ENCODE measurements around the gene TP53BP2.
A peak's percentile ranks its signal among the peaks of the same experiment; 100 is the strongest.

TP53BP2 gene

DNA sequence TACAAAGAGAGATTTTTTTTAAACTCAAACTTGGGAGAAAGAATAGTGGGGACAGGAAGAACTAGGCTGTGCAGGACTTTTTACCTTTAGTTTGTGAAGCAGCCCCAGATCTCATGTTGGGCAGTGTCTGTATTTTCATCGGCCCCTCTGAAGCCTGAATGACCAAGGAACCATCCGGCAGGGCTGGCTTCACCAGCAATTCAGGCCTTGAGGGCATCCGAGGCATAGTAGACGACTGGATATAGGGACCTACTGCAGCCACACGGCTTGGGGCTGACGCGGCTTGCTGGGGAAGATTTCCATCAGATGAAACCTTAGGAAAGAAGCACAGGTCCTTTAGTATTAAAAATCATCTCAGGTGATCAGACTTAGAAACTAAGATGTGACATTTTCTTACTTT is 43.7 kb downstream of the TP53BP2 start:
- DNase-seq (ENCODE audit: low read depth in 4 of 4, low spot score in 1 of 4), result no peak

DNA sequence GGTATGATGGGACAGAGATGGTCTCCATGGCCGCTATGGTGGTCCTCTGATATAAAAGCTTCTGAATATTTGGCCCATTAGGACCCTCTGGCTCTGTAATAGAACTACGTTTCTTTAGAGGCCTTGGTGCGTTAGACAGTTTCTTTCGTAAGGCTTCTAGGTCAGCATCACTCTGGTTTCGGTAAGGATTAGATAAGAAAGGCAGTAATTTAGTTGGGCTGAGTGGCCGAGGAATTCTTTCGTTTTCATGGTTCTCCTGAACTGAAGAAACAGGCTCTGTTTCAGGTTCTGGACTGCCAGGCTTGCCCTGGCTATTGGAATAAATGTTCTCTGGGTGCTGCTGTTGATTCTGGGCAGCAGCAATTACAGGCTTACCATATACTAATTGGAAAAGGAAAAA is 49.5 kb downstream of the TP53BP2 start:
- DNase-seq (ENCODE audit: low read depth in 4 of 4, low spot score in 1 of 4), result no peak

DNA sequence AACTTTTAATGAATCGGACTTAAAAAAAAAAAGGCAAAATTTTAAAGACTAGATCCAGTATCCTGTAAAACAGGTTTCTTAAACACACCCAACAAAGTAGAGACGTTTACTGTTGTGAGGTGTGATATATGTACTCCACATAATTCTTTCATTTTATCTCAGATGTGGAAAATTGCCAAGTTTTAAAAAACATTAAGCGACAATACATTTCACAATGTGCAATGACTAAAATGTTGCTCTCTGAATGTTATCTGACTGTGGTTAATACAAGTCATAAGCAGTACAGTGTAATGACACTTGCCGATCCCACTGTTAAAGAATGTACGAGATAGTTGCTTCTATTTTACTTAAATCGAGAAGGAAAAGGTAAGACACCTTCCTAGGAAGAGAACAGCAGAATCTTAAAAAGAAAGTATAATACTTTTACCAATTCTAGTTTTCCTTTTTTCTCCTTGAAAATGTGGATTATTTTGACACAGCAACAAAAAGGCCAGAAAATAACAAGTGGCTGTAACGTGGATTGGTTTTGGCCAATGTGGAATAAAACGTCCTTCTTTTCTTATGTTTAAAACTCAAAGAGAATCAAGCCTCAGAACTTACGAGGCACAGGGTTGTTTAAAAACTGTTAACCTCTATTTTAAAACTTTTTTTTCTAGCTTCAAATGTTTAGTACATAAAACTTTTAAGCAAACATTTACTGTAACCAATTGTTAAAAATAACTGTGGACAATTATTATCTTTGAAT is 51.4 kb downstream of the TP53BP2 start:
- no peak for DNase-seq (ENCODE audit: low read depth in 4 of 4, low spot score in 1 of 4)

DNA sequence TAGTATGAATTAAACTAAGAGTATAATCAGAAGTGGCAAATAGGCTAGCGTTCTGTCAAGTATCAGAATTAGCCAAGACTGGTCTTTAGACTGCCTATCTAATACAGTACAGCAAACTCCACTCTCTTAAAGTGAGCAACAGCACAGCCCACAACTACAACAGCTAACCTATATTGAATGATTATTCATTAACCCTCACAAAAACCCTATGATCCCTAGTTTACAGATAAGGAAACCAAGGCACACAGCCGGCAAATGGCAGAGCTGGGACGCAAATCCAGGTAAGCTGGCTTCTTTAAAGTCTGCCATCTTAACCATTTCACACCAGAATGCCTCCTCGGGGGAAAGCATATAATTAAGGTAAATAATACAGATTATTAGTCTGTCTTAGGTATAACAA is 52.0 kb downstream of the TP53BP2 start:
- DNase-seq (ENCODE audit: low read depth in 4 of 4, low spot score in 1 of 4), result no peak

DNA sequence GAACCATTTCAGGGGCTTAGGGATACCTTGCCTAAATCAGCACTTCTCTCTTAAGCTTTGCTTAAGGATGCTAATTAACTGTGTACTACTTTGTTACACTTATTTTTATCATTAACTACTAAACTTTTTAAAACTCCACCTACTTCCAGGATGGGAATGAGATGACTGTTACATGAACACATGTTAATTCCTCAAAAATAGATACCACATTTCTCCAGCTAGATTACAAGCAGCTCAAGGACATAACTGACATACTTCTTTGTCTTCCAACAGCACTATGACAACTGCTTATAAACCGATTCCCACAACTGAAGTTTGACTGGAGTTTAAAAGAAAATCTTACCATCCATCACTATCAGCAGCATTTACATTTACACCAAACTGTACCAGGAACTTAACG is 53.7 kb downstream of the TP53BP2 start:
- no peak for DNase-seq (ENCODE audit: low read depth in 4 of 4, low spot score in 1 of 4)

DNA sequence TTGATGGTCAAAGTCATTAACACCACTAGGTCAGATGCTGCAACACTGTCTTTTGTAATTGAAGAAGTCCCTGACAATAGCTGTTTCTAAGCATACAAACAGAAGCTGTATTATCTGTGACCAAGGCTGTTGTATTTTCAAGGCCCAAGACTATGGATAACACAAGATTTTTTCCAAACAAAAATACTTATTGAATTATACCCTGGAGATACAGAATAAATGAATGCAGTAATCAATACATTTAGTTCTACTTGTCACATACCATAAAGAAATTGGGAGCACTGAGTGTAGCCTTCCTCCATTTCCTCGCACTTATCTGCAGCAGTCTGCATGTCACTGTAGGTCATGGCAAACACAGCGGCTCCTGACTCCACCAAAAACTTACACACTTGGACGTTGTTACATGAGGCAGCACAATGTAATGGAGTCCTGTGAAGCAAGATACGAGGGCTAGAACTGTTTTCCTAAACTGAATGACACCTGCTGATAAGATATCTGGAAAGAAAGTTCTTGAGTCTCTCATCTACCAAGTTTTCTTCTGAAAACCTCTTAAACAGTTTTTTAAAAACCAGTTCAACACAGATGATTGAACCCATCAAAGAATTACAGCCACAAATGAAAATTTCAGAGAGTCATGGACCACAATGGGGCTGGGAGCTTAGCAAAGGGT is 56.9 kb downstream of the TP53BP2 start:
- DNase-seq (ENCODE audit: low read depth in 4 of 4, low spot score in 1 of 4), result no peak

DNA sequence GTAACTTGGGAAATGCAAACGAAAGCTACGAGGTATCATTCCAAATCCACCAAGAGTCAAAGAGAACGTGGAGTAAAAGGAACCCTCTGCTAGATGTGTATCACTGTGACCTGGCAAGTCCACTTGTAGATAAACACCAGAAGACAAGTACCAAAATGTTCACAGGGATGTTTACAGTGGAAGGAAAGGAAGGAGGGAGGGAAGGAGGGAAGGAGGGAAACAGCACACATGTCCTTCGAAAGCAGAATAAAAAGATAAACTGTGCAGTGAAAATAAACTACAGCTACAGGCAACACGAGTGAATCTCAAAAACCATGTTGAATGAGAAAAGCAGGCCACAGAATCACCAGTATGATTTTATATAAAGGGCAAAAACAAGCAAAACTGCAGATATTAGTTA is 59.9 kb downstream of the TP53BP2 start:
- DNase-seq (ENCODE audit: low read depth in 4 of 4, low spot score in 1 of 4), result no peak

DNA sequence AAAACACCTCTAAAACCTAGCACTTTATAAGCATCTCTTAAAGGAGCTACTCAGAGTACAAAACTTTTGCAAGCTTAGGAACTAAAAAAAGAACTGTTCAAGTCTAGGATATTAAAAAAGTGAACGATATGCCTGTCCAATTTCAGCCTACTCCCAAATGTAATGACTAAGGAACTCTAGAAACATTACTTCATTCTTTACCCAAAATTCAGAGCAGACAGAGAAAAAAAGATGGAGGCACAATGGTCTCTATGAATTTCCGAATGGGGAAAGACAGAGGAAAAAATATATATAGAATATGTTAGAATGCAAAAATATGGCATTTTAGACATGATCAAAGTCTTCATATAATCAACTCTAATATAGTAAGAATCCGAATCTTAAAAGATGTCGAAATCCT is 61.2 kb downstream of the TP53BP2 start:
- no peak for DNase-seq (ENCODE audit: low read depth in 4 of 4, low spot score in 1 of 4)

DNA sequence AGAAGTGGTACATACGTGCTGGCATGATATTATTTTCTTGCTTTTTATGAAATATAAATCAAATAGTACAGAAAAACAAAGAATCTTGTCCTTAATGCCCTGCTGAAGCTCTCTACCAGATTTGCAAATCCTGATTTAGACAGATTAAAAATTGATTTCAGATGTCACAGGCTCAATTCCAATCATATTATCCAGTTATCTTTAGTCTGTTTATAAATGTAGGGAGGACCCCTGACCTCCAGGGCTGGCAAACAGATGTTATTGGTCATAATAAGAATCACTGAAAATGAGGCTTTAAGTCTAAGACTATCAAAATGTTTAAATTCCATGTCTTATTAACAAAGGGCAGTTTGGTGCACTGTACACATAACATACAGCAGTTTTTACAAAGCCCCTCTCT is 62.1 kb downstream of the TP53BP2 start:
- no peak for DNase-seq (ENCODE audit: low read depth in 4 of 4, low spot score in 1 of 4)

DNA sequence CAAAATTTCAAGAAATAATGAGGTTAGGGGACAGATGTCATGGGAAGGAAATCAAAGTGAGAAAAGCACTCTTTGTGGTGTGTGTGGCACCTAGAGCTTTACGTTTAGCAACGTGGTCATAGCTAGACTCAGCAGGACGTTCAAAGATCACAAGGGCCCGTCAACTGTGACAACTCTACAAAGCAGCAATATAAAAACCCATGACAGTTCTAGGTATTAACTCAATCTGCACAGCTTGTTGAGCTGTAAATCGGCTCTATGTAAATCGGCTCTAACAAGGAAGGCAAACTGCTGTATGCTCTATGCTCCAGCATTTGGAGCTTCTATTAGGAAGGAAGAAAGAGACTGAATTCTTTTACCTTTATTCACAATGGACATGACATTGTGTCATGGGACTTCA is 64.8 kb downstream of the TP53BP2 start:
- DNase-seq (ENCODE audit: low read depth in 4 of 4, low spot score in 1 of 4), result no peak

DNA sequence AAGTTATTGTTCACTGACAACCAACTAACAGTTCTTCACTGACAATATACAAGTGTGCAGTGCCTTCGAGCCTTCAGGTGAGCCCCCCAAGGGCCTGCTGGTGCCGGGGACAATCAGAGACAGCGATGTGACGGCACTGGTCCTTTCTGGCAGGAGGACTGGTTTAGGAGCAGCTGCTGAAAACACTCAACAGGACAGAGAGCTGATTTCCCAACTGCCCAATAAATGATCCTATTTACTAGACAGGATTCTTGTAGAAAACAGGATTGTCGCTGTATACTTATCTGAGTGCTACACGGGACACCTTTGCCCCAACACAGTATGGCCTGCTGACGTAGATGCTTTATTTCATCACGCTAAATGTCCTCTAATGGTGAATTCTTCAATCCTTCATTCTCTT is 65.4 kb downstream of the TP53BP2 start:
- no peak for DNase-seq (ENCODE audit: low read depth in 4 of 4, low spot score in 1 of 4)

DNA sequence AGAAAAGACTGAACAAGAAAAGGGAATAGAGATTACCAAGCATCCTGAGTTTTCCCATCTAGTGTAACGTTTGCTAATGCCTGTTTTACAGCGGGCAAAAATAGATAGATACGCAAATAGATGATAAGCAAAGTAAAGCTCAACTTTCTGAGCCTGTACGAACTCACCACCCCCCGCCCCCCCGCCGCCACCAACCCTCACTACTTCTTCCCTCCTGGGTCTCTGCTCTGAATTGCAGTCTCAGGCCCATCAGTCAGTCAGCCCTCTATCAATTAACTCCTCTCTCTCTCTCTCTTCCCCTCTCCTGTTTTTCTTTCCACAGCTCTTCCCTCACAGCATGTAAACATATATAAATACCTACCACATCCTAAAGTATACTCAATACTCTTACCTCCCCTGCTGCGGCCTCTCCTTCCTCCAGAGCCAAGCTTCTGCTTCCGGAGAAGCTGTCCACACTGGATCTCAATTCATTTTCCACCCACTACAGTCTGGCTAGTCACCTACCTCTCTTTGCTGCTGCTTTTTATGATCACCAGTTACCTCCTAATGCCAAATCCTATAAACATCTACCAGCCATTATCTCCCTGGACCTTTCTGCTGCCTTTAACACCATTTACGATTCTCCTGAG is 68.8 kb downstream of the TP53BP2 start:
- DNase-seq (ENCODE audit: low read depth in 4 of 4, low spot score in 1 of 4), result no peak

DNA sequence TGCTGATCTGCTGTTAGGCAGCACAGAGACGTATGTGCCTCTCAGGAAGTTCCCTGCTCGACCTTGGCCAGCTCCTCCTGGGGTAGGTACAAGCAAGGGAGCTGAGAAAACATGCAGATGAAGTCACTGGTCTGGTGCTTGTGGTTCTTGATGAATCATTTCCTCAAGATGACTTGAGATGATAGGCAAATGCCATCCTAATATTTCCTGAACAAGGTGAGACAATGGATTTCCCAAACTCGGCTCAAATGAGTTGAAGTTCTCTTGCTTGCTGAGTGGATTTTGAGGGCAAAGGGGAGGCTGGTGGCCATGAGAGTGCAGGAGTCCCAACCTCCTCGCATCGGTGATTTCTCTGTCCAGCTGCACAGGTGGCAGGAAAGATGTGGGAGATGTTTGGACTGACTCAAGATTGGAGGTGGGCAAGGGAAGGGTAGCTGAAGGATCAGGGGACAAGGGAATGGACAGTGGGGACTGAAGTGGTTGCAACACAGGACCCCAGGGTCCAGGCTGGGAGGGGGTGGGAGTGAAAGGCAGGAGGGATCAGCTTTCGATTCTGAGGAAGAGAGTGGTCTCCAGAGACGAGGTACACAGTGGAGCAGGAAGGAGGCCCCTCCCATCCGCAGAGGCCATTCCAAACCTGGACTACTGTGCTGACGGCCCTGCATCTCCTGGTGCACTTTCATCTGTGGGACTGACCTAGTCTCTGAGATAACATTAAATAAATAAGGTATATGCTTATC is 69.5 kb downstream of the TP53BP2 start:
- DNase-seq (ENCODE audit: low read depth in 4 of 4, low spot score in 1 of 4), result peak in 3 of 4 experiments; percentile 5 to 37 (median 11)

DNA sequence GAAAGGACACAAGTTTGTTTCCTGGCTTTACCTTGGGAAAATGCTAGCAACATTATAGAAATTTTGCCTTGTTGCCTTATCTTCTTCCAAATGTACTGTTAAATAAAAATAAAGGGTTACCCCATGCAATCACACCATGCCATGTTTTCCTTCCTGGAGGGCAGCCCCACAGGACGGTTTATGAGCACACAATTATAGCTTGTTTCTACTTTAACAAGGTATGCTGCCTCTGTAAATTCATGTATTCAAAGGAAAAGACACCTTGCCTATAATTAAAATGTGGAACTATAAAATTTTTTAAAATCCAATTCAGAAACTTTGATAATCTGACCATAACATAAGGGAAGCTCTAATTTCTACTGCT is 70.1 kb downstream of the TP53BP2 start:
- DNase-seq (ENCODE audit: low read depth in 4 of 4, low spot score in 1 of 4), result no peak

DNA sequence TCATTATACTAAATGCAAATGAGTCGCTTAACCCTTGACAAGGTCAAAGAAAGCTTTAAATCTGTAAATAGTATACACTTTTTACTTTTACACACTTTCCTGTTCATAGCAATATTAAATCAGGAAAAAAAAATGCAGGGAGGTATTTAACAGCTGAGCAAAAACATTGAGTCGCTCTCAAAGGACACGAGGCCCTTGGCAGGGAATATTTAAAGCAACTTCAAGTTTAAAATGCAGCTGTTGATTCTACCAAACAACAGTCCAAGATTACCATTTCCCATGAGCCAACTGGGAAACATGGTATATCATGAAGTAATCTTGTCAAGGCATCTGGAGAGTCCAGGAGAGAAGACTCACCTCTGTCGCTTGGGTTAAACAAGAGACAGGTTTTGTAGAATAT is 70.7 kb downstream of the TP53BP2 start:
- no peak for DNase-seq (ENCODE audit: low read depth in 4 of 4, low spot score in 1 of 4)

DNA sequence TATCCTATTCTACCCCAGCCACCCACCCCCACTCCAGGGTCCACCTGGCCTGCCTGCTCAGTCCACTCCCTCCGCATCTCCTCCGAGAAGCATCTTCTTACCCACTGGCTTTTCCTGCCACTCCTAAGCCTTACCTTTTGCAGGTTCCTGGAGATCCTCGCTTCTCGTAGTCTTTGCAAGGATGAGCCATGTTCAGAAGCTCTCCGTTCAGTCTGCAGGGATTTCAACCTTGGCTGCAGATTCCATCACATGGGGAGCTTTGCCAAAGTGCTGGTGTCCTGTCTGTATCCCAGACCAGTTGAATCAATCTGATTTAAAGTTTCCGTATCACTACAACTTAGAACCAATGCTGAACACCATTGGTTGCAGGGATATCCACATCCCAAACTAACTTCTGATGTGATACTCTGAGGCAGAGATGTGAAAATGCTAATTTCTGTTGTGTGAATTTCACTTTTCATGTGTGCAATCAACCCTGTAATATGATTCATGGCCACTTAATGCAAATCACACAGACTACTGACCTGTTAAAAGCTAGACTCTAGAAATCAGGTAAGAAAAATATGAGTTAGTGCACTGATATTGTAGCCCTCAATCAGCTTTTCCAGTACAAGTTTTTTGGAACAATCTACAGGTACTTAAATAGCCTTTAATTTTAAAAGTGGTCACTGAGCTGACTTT is 71.5 kb downstream of the TP53BP2 start:
- DNase-seq (ENCODE audit: low read depth in 4 of 4, low spot score in 1 of 4), result no peak

DNA sequence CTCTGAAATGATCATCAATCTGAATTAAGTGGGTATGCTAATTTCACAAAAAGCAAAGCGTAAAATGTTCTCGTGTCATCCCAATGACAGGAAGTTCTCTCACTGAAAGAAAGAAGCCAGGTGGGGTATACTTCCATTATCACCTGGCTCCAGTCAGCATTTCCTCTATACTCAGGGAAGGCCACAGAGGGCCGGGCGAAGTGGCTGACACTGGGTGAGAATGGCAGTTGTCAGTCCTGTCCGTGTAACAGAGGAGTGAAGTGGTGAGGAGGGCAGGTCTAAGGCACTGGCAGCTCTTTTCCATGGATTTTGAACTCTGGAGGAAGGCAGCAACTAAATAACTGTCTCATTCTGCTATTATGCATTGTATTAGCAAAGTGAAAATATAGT is 73.0 kb downstream of the TP53BP2 start:
- no peak for DNase-seq (ENCODE audit: low read depth in 4 of 4, low spot score in 1 of 4)

DNA sequence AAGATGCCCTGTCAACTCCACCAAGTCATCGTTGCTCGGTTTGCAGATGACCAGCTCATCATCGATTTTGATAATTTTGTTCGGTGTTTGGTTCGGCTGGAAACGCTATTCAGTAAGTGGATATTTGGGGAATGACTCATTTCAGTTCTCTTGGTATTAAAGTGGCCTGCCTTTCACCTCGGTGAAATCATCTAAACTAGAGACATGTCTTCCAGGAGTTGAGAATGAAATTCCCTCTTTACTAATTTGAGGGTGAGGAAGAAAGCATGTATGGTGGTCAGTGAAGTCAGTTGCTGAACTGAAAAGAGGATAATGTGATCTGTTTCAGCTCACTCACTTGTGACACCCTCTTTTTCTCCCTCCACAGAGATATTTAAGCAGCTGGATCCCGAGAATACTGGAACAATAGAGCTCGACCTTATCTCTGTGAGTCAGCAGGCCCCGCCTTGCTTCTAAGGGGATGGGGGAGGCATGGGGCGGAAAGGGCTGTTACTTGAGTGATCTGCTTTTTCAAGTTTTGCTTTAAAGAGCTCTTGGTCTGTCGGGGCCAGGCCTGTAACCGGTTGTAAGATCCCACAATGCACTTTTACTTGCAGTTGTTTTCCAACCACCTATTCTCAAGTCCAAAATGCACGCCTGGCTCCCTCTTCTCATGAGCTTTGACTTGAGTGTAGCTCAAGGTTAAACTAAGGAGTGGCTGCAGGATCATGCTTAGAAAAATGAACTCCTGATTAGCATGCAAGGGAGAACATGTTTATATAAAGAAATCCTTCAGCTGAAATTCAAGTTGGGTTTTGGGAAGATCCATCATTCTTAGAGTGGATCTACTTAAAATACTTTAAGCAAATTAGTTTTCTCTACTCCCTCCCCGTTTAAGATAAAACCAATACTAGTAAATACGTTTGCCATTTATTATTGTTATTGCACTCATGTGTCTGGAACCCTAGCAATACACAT is 73.7 kb downstream of the TP53BP2 start:
- DNase-seq (ENCODE audit: low read depth in 4 of 4, low spot score in 1 of 4), result no peak

DNA sequence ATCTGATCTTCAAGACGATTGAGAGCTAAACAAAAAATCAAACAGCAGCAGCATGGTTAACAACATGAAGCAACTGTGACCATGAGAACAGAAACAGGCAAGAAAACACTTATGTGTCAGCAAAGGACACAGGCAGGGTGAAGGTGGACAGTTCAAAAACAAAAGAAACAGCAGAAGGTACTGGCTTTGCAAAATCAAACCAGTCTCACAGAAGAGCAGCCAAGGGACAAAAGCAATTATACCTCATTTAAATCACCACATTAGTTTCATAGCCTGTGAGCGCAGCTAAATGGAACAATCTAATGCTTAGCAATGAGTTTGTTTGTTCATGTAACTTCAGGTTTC is 74.3 kb downstream of the TP53BP2 start:
- DNase-seq (ENCODE audit: low read depth in 4 of 4, low spot score in 1 of 4), result no peak

DNA sequence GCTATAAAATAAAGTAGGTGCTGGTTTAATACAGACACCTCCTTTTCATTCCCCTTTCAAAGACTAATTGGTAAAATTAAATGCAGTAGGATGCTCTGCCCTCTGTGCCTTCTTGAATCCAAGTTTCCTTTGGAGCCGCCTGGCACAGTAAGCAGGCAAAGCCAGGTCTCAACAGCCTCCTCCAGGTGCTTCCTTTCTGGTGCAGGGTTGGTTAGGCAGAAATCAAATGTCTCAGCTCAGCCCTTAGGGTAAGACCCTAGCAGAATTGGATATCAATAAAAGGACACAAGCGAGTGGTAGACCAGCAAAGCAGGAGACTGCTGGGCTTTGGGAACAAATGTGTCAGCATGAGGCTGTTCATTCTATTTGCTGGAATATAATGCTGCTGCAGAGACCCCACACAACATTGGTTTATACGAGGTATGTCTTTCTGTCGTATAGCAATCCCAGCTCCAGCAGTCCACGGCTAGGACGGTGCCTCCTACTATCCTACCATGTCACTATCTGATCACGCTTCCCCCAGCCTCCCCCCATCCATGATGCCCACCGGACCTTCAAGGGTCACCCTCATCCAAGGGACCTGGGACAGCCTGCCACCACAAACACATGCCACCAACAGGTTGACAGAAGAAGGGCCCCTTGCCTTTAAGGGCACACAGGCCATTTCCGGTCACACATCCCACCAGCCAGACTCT is 75.0 kb downstream of the TP53BP2 start:
- DNase-seq (ENCODE audit: low read depth in 4 of 4, low spot score in 1 of 4), result no peak

All from stimulated activated CD4-positive, alpha-beta T cell treated with anti-CD3 and anti-CD28 coated beads, Interleukin-1b, Interleukin-23, amount 100 ng/mL, for 24 hours (primary cell).